Stimulated activated naive B cell treated with anti-CD40 and anti-IgM and Interleukin-4, amounts not matched to agents 10 μg/mL and 1 μg/mL and 100 μg/mL, for 72 hours (primary cell): Measurements from ENCODE around the gene BBS1.
"Not testable (repeated sequence)": the region's sequence is repeated elsewhere in the genome, so short reads cannot be mapped to it uniquely, and the experiment has no call there.

ENCODE experiments used
- ATAC-seq, 2 donors: fragments of 150-1000 bp; cut with Tn5 transposase; replicated peaks; 2 replicates each; pipeline ENCODE4 v1.10.0; 2021; ENCODE audit warnings: moderate library complexity in 1 of 2
- DNase-seq: peaks from one replicate; pipeline ENCODE4 v3.0.0; 2021
- H3K27ac Mint-ChIP-seq: one replicate; pipeline ENCODE4 v1.8.0; 2022; ENCODE audit warnings: mild to moderate bottlenecking, mixed read lengths
- H3K27me3 Mint-ChIP-seq, 2 donors: one replicate each; pipeline ENCODE4 v1.8.0; 2022; ENCODE audit warnings: mixed read lengths in 2 of 2
- H3K36me3 Mint-ChIP-seq, 2 donors: one replicate each; pipeline ENCODE4 v1.8.0; 2022; ENCODE audit warnings: mixed read lengths in 2 of 2, mild to moderate bottlenecking in 1 of 2
- H3K4me1 Mint-ChIP-seq, 2 donors: one replicate each; pipeline ENCODE4 v1.8.0; 2022; ENCODE audit warnings: mixed read lengths in 2 of 2, mild to moderate bottlenecking in 1 of 2
- H3K4me3 Mint-ChIP-seq, 2 donors: one replicate each; pipeline ENCODE4 v1.8.0; 2022; ENCODE audit warnings: mild to moderate bottlenecking in 2 of 2, mixed read lengths in 2 of 2, moderate library complexity in 1 of 2
- H3K9me3 Mint-ChIP-seq, 2 donors: one replicate each; pipeline ENCODE4 v1.8.0; 2022; ENCODE audit warnings: mixed read lengths in 2 of 2, mild to moderate bottlenecking in 1 of 2

Gene BBS1

GRCh38 chr11:66524304-66525040 lies 14.0 kb downstream of the BBS1 start:
- Mint-ChIP-seq H3K4me1 (no peaks in the 10 kb centered on the region), H3K9me3 (no peaks in the 10 kb centered on the region), H3K4me3 (no peak overlapping the region), H3K27me3 (no peaks in the 10 kb centered on the region), H3K27ac (no peak overlapping the region), H3K36me3 (peaks cover 35 to 36% of the 10 kb centered on the region in 2 donors)
- no peak for DNase-seq
- no peak for ATAC-seq

- Mint-ChIP-seq H3K4me1 (peaks cover 2 to 7% of the 10 kb centered on the region in 2 donors), H3K36me3 (peaks cover 15 to 27% of the 10 kb centered on the region in 2 donors), H3K27me3 (no peaks in the 10 kb centered on the region), H3K27ac (no peak overlapping the region), H3K4me3 (no peak overlapping the region), H3K9me3 (no peaks in the 10 kb centered on the region)
- DNase-seq = no peak
- ATAC-seq = no peak
Measured at GRCh38 chr11:66529069-66529468, 18.6 kb downstream of the BBS1 start.

- H3K36me3 Mint-ChIP-seq = peaks cover 16 to 27% of the 10 kb centered on the region in 2 donors
- H3K27me3 Mint-ChIP-seq = no peaks in the 10 kb centered on the region
- no peak overlapping the region for H3K4me3 Mint-ChIP-seq
- no peak overlapping the region for H3K27ac Mint-ChIP-seq
- H3K9me3 Mint-ChIP-seq = no peaks in the 10 kb centered on the region
- ATAC-seq = no peak
- H3K4me1 Mint-ChIP-seq = peaks cover 2 to 7% of the 10 kb centered on the region in 2 donors
- no peak for DNase-seq
Measured at GRCh38 chr11:66529655-66530054, 19.2 kb downstream of the BBS1 start.

- Mint-ChIP-seq H3K27me3 (no peaks in the 10 kb centered on the region), H3K9me3 (no peaks in the 10 kb centered on the region), H3K36me3 (peaks cover 20 to 37% of the 10 kb centered on the region in 2 donors), H3K4me1 (peaks cover 6 to 13% of the 10 kb centered on the region in 2 donors), H3K27ac (no peak overlapping the region), H3K4me3 (no peak overlapping the region)
- DNase-seq (no peak), ATAC-seq (no peak)
Measured at GRCh38 chr11:66530927-66531709, 20.7 kb downstream of the BBS1 start.

GRCh38 chr11:66531841-66532240 lies 21.4 kb downstream of the BBS1 start:
- H3K9me3 Mint-ChIP-seq = no peaks in the 10 kb centered on the region
- no peak overlapping the region for H3K4me3 Mint-ChIP-seq
- H3K27me3 Mint-ChIP-seq = no peaks in the 10 kb centered on the region
- no peak overlapping the region for H3K27ac Mint-ChIP-seq
- peaks cover 6 to 13% of the 10 kb centered on the region in 2 donors for H3K4me1 Mint-ChIP-seq
- H3K36me3 Mint-ChIP-seq = peaks cover 24 to 35% of the 10 kb centered on the region in 2 donors
- DNase-seq (no peak), ATAC-seq (no peak)

- H3K4me1 Mint-ChIP-seq = peaks cover 6 to 13% of the 10 kb centered on the region in 2 donors
Measured at GRCh38 chr11:66532784-66533183, 22.3 kb downstream of the BBS1 start.

GRCh38 chr11:66539170-66539869 lies 28.9 kb downstream of the BBS1 start:
- DNase-seq = no peak
- Mint-ChIP-seq H3K4me3 (no peak overlapping the region), H3K9me3 (no peaks in the 10 kb centered on the region), H3K36me3 (peaks cover 33 to 53% of the 10 kb centered on the region in 2 donors), H3K27me3 (no peaks in the 10 kb centered on the region), H3K27ac (no peak overlapping the region), H3K4me1 (peaks cover 24 to 30% of the 10 kb centered on the region in 2 donors)
- ATAC-seq = no peak

More at GRCh38 chr11:66532784-66533183, 22.3 kb downstream of the BBS1 start:
- H3K27me3 Mint-ChIP-seq = no peaks in the 10 kb centered on the region
- no peak overlapping the region for H3K27ac Mint-ChIP-seq
- H3K4me3 Mint-ChIP-seq = no peak overlapping the region
- H3K36me3 Mint-ChIP-seq = peaks cover 27 to 37% of the 10 kb centered on the region in 2 donors
- DNase-seq (no peak), ATAC-seq (no peak)
- no peaks in the 10 kb centered on the region for H3K9me3 Mint-ChIP-seq

GRCh38 chr11:66539870-66540213 lies 29.4 kb downstream of the BBS1 start:
- H3K9me3 Mint-ChIP-seq = no peaks in the 10 kb centered on the region
- DNase-seq = no peak
- no peak for ATAC-seq
- H3K4me1 Mint-ChIP-seq = peaks cover 26 to 32% of the 10 kb centered on the region in 2 donors
- H3K4me3 Mint-ChIP-seq = no peak overlapping the region
- peaks cover 30 to 53% of the 10 kb centered on the region in 2 donors for H3K36me3 Mint-ChIP-seq
- H3K27ac Mint-ChIP-seq = peak overlapping the region; percentile 44
- no peaks in the 10 kb centered on the region for H3K27me3 Mint-ChIP-seq

GRCh38 chr11:66540598-66540997 lies 30.2 kb downstream of the BBS1 start:
- H3K27me3 Mint-ChIP-seq, H3K4me3 Mint-ChIP-seq, H3K9me3 Mint-ChIP-seq, DNase-seq, H3K27ac Mint-ChIP-seq, ATAC-seq: not testable (repeated sequence)
- peaks cover 28 to 34% of the 10 kb centered on the region in 2 donors for H3K4me1 Mint-ChIP-seq
- peaks cover 27 to 48% of the 10 kb centered on the region in 2 donors for H3K36me3 Mint-ChIP-seq

GRCh38 chr11:66541892-66542291 lies 31.5 kb downstream of the BBS1 start:
- Mint-ChIP-seq H3K27ac (no peak overlapping the region), H3K27me3 (no peaks in the 10 kb centered on the region), H3K9me3 (no peaks in the 10 kb centered on the region), H3K4me1 (peaks cover 25 to 37% of the 10 kb centered on the region in 2 donors), H3K4me3 (no peak overlapping the region), H3K36me3 (peaks cover 18 to 41% of the 10 kb centered on the region in 2 donors)
- DNase-seq = no peak
- ATAC-seq = no peak

- Mint-ChIP-seq H3K9me3 (no peaks in the 10 kb centered on the region), H3K27ac (peak overlapping the region; percentile 82), H3K36me3 (peaks cover 16 to 37% of the 10 kb centered on the region in 2 donors), H3K27me3 (no peaks in the 10 kb centered on the region), H3K4me3 (peak overlapping the region in 1 of 2 donors; percentile 19), H3K4me1 (peaks cover 25 to 37% of the 10 kb centered on the region in 2 donors)
- ATAC-seq (no peak), DNase-seq (no peak)
Measured at GRCh38 chr11:66542362-66542761, 31.9 kb downstream of the BBS1 start.

GRCh38 chr11:66543263-66544107 lies 33.0 kb downstream of the BBS1 start:
- H3K36me3 Mint-ChIP-seq = peaks cover 13 to 32% of the 10 kb centered on the region in 2 donors
- H3K27ac Mint-ChIP-seq = peak overlapping the region; percentile 86
- no peaks in the 10 kb centered on the region for H3K27me3 Mint-ChIP-seq
- ATAC-seq (peak; percentile 59 to 64), DNase-seq (peak; percentile 59)
- H3K4me1 Mint-ChIP-seq = peaks cover 25 to 37% of the 10 kb centered on the region in 2 donors
- H3K9me3 Mint-ChIP-seq = no peaks in the 10 kb centered on the region
- peak overlapping the region; percentile 68 to 73 for H3K4me3 Mint-ChIP-seq

GRCh38 chr11:66544952-66545351 lies 34.5 kb downstream of the BBS1 start:
- not testable (repeated sequence) for ATAC-seq, H3K27ac Mint-ChIP-seq
- peaks cover 25 to 37% of the 10 kb centered on the region in 2 donors for H3K4me1 Mint-ChIP-seq

More at GRCh38 chr11:66544952-66545351, 34.5 kb downstream of the BBS1 start:
- not testable (repeated sequence) for H3K9me3 Mint-ChIP-seq, H3K27me3 Mint-ChIP-seq, DNase-seq
- Mint-ChIP-seq H3K4me3 (peak overlapping the region; percentile 79 to 86), H3K36me3 (peaks cover 13 to 25% of the 10 kb centered on the region in 2 donors)
